Upper lobe of left lung (tissue), 4 donors: ENCODE data around the gene PAM.

Experiments
- CTCF ChIP-seq, 6 experiments: fragments of 450-650 bp in 4 of 6; fragments of 200-600 bp in 2 of 6; sonication (generic) in 2 of 6; IDR thresholded peaks; one replicate each; pipeline ENCODE4 v1.5.1; 2016 to 2019; ENCODE audit warnings: antibody characterized with exemption in 6 of 6
- POLR2A ChIP-seq, 4 donors: fragments of 450-650 bp; IDR thresholded peaks; one replicate each; pipeline ENCODE4 v1.5.1; 2016 to 2017; ENCODE audit warnings: antibody characterized with exemption in 4 of 4, mild to moderate bottlenecking in 2 of 4
- POLR2AphosphoS5 ChIP-seq, 2 donors: sonication (generic); formaldehyde crosslinking; IDR thresholded peaks; one replicate each; pipeline ENCODE4 v1.5.1; 2017; ENCODE audit warnings: antibody characterized with exemption in 2 of 2

- TF ChIP-seq CTCF (IDR thresholded peaks at IDR 0.05) = no peak
- TF ChIP-seq POLR2AphosphoS5 (IDR thresholded peaks at IDR 0.05) = no peak
- TF ChIP-seq POLR2A (IDR thresholded peaks at IDR 0.05) = no peak
These were observed 35.2 kb upstream of the PAM start for GRCh38 chr5:102719886-102720285.
